IMR-90 (cell line): ENCODE results near the gene CFAP221. TPM values are rescaled to one million over a fixed set of nuclear protein-coding genes. Genes with fewer than 3 reads are reported as not detected.

Source experiments
- ATAC-seq: fragments of 200-7000 bp; cut with Tn5 transposase; 2 replicates; pipeline ENCODE4 v1.9.1; 2020; ENCODE audit warnings: low read depth, mild to moderate bottlenecking, moderate library complexity
- BruUV-seq: library from RNA; stranded (reverse); fragments of 400-500 nt; replicated peaks from 2 replicates; lab custom pipeline; 2021; lab: Mats Ljungman, UMichigan
- CTCF ChIA-PET: fragments of 300-600 bp; formaldehyde crosslinking; extraction: SDS; loops from one replicate; lab custom pipeline; 2021; ENCODE audit warnings: antibody characterized with exemption; lab: Yijun Ruan, JAX
- POLR2A ChIA-PET: fragments of 300-600 bp; sonication (Branson Sonifier 250); formaldehyde crosslinking; loops from one replicate; lab custom pipeline; 2022; ENCODE audit warnings: antibody characterized with exemption; ENCODE audit not compliant: unreplicated experiment; lab: Charles Lee
- DNase-seq: peaks from one replicate; pipeline ENCODE4 v3.0.0; 2013
- H2AFZ ChIP-seq: replicated peaks from 2 replicates; pipeline ENCODE3; 2013; ENCODE audit warnings: low read length, mild to moderate bottlenecking; ENCODE audit not compliant: poor library complexity
- H2AK5ac ChIP-seq: 2 replicates; pipeline ENCODE4 v1.6.1; 2013; ENCODE audit warnings: low read depth, low read length, inconsistent platforms
- H2AK9ac ChIP-seq: replicated peaks from 2 replicates; pipeline ENCODE3; 2013; ENCODE audit warnings: mild to moderate bottlenecking, low read depth, low read length, moderate library complexity; ENCODE audit not compliant: poor library complexity
- H2BK120ac ChIP-seq: 2 replicates; pipeline ENCODE4 v1.6.1; 2013; ENCODE audit warnings: low read depth, low read length, inconsistent platforms
- H2BK15ac ChIP-seq: 3 replicates; pipeline ENCODE4 v1.6.1; 2013; ENCODE audit warnings: low read depth, low read length, inconsistent platforms
- H2BK20ac ChIP-seq: 2 replicates; pipeline ENCODE4 v1.6.1; 2013; ENCODE audit warnings: low read depth, mild to moderate bottlenecking, inconsistent platforms, low read length, moderate library complexity
- H2BK5ac ChIP-seq: 2 replicates; pipeline ENCODE4 v1.6.1; 2013; ENCODE audit warnings: mild to moderate bottlenecking, low read depth, low read length, inconsistent platforms; ENCODE audit not compliant: poor library complexity, severe bottlenecking
- H3K14ac ChIP-seq: replicated peaks from 2 replicates; pipeline ENCODE4 v1.6.1; 2013; ENCODE audit warnings: low read depth, low read length, inconsistent platforms
- H3K18ac ChIP-seq: 2 replicates; pipeline ENCODE4 v1.6.1; 2013; ENCODE audit warnings: low read depth, low read length, control low read depth
- H3K23ac ChIP-seq: 2 replicates; pipeline ENCODE4 v1.6.1; 2013; ENCODE audit warnings: low read depth, low read length, inconsistent platforms
- H3K27ac ChIP-seq: 2 replicates; pipeline ENCODE4 v1.5.1; 2013; ENCODE audit warnings: mild to moderate bottlenecking, control low read depth, low read length; ENCODE audit not compliant: insufficient read depth
- H3K27me3 ChIP-seq: 2 replicates; pipeline ENCODE4 v1.6.1; 2013; ENCODE audit warnings: low read length; ENCODE audit not compliant: control insufficient read depth, insufficient read depth
- H3K36me3 ChIP-seq: 2 replicates; pipeline ENCODE4 v1.6.1; 2013; ENCODE audit warnings: low read length, mixed read lengths; ENCODE audit not compliant: control insufficient read depth, insufficient read depth
- H3K4ac ChIP-seq: 2 replicates; pipeline ENCODE4 v1.6.1; 2013; ENCODE audit warnings: low read depth, low read length, inconsistent platforms
- H3K4me1 ChIP-seq: 2 replicates; pipeline ENCODE4 v1.6.1; 2013; ENCODE audit warnings: low read length, mixed read lengths; ENCODE audit not compliant: control insufficient read depth, insufficient read depth
- H3K4me2 ChIP-seq: 2 replicates; pipeline ENCODE4 v1.6.1; 2013; ENCODE audit warnings: low read depth, mild to moderate bottlenecking, control low read depth, low read length, moderate library complexity
- H3K4me3 ChIP-seq: 2 replicates; pipeline ENCODE4 v1.5.1; 2013; ENCODE audit warnings: low read depth, mild to moderate bottlenecking, control low read depth, low read length, moderate library complexity; ENCODE audit not compliant: insufficient read depth
- H3K56ac ChIP-seq: 2 replicates; pipeline ENCODE4 v1.6.1; 2013; ENCODE audit warnings: low read length, inconsistent platforms; ENCODE audit not compliant: insufficient read depth; ENCODE audit errors: extremely low read depth
- H3K79me1 ChIP-seq, 2 experiments: 2 replicates each; pipeline ENCODE4 v1.6.1; 2013; ENCODE audit warnings: low read length in 2 of 2, inconsistent platforms in 1 of 2, low read depth in 1 of 2
- H3K9ac ChIP-seq: 2 replicates; pipeline ENCODE4 v1.6.1; 2013; ENCODE audit warnings: low read depth, low read length, control low read depth
- H3K9me1 ChIP-seq: 2 replicates; pipeline ENCODE4 v1.6.1; 2013; ENCODE audit warnings: low read length, inconsistent platforms; ENCODE audit not compliant: insufficient read depth
- H3K9me3 ChIP-seq: 2 replicates; pipeline ENCODE4 v1.6.1; 2013; ENCODE audit warnings: low read length; ENCODE audit not compliant: control insufficient read depth, insufficient read depth
- H4K20me1 ChIP-seq: 2 replicates; pipeline ENCODE4 v1.6.1; 2013; ENCODE audit warnings: low read length, inconsistent platforms; ENCODE audit not compliant: insufficient read depth
- H4K5ac ChIP-seq: 2 replicates; pipeline ENCODE4 v1.6.1; 2013; ENCODE audit warnings: mild to moderate bottlenecking, low read depth, low read length, control low read depth
- H4K8ac ChIP-seq, 2 experiments: 2 replicates each; pipeline ENCODE4 v1.6.1; 2013; ENCODE audit warnings: low read depth in 2 of 2, low read length in 2 of 2, control low read depth in 1 of 2, inconsistent platforms in 1 of 2
- H4K91ac ChIP-seq: 2 replicates; pipeline ENCODE4 v1.6.1; 2013; ENCODE audit warnings: low read depth, low read length, inconsistent platforms; ENCODE audit not compliant: insufficient read depth
- ELK1 ChIP-seq: fragments of 150-350 bp; IDR thresholded peaks from 2 replicates; pipeline ENCODE4 v1.6.1; 2016; ENCODE audit warnings: low read depth, mild to moderate bottlenecking, low read length, moderate library complexity, borderline replicate concordance
- MAFK ChIP-seq: IDR thresholded peaks from 2 replicates; pipeline ENCODE4 v1.6.1; 2012; ENCODE audit warnings: low read depth, low read length, improper control_type of control experiment
- USF2 ChIP-seq: fragments of 150-350 bp; IDR thresholded peaks from 2 replicates; pipeline ENCODE4 v1.6.1; 2017; ENCODE audit warnings: mild to moderate bottlenecking, antibody characterized with exemption, low read length, low read depth
- dilution Hi-C: fragments of 300-500 bp; cut with HindIII; formaldehyde crosslinking; loops from one replicate; pipeline ENCODE4 v1.14.3; 2018; ENCODE audit warnings: low sequenced_read_pairs; ENCODE audit not compliant: unreplicated experiment
- in situ Hi-C: fragments of 300-500 bp; cut with MboI; formaldehyde crosslinking; loops from 3 replicates; pipeline ENCODE4 v1.14.3; 2019; ENCODE audit warnings: low sequenced_read_pairs, inconsistent platforms, mixed read lengths
- intact Hi-C: fragments of 100-400 bp; cut with micrococcal nuclease; formaldehyde crosslinking; loops from 2 replicates; pipeline ENCODE4 v1.10.0; 2022
- polyA plus RNA-seq, 3 experiments: library from polyadenylated mRNA; depleted of rRNA; stranded (reverse); fragments of >200 nt; gene quantifications; 2 replicates each; pipeline ENCODE4 v1.2.3, GENCODE V29; 2012; ENCODE audit warnings: low replicate concordance in 1 of 3
- total RNA-seq: library from RNA; depleted of rRNA; stranded (reverse); fragments of >200 nt; gene quantifications from 2 replicates; pipeline ENCODE4 v1.2.3, GENCODE V29; 2012

CFAP221 gene
- total and polyA plus RNA-seq, 2 of the 4 experiments (the other 2 are of a cell fraction): not detected

- ChIA-PET CTCF (no interaction called here), POLR2A (no interaction called here)
- Histone ChIP-seq H3K4me1 (no peaks in the 10 kb centered on the region), H4K91ac (no peak overlapping the region), H2BK5ac (no peak overlapping the region), H3K9me3 (no peaks in the 10 kb centered on the region), H3K36me3 (no peaks in the 10 kb centered on the region), H3K18ac (no peak overlapping the region), H2BK20ac (no peak overlapping the region), H3K79me1 (no peaks in the 10 kb centered on the region), H3K4me2 (no peak overlapping the region), H2AFZ (no peak overlapping the region), H3K4ac (no peak overlapping the region), H3K9ac (no peak overlapping the region), H2AK9ac (no peak overlapping the region), H4K20me1 (no peaks in the 10 kb centered on the region), H3K14ac (no peak overlapping the region), H4K5ac (no peak overlapping the region), H2BK120ac (no peak overlapping the region), H3K4me3 (no peak overlapping the region), H3K9me1 (no peaks in the 10 kb centered on the region), H2AK5ac (no peak overlapping the region), H3K27ac (no peak overlapping the region), H3K27me3 (no peaks in the 10 kb centered on the region; the same call in none of the 2 replicates), H4K8ac (no peak overlapping the region), H2BK15ac (no peak overlapping the region), H3K23ac (no peak overlapping the region), H3K56ac (no peak overlapping the region)
- in situ Hi-C loops: no loop called here
- ATAC-seq (no peak), DNase-seq (no peak)
- no peak for TF ChIP-seq ELK1
- no peak for TF ChIP-seq MAFK
- TF ChIP-seq USF2: no peak
- intact Hi-C loops: no loop called here
- BruUV-seq: no TSS peak
- dilution Hi-C loops: no loop called here
These were observed 40.2 kb downstream of the CFAP221 start for GRCh38 chr2:119584469-119584868.
